ENCODE measurements around the gene S100A3. TPM values are rescaled to one million over a fixed set of nuclear protein-coding genes. Genes with fewer than 3 reads are reported as not detected.
"Not testable (repeated sequence)": the region's sequence is repeated elsewhere in the genome, so short reads cannot be mapped to it uniquely, and the experiment has no call there.

S100A3 gene, protein sequence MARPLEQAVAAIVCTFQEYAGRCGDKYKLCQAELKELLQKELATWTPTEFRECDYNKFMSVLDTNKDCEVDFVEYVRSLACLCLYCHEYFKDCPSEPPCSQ
- total RNA-seq = 10.2 and 27.6 TPM in 2 replicates

DNA sequence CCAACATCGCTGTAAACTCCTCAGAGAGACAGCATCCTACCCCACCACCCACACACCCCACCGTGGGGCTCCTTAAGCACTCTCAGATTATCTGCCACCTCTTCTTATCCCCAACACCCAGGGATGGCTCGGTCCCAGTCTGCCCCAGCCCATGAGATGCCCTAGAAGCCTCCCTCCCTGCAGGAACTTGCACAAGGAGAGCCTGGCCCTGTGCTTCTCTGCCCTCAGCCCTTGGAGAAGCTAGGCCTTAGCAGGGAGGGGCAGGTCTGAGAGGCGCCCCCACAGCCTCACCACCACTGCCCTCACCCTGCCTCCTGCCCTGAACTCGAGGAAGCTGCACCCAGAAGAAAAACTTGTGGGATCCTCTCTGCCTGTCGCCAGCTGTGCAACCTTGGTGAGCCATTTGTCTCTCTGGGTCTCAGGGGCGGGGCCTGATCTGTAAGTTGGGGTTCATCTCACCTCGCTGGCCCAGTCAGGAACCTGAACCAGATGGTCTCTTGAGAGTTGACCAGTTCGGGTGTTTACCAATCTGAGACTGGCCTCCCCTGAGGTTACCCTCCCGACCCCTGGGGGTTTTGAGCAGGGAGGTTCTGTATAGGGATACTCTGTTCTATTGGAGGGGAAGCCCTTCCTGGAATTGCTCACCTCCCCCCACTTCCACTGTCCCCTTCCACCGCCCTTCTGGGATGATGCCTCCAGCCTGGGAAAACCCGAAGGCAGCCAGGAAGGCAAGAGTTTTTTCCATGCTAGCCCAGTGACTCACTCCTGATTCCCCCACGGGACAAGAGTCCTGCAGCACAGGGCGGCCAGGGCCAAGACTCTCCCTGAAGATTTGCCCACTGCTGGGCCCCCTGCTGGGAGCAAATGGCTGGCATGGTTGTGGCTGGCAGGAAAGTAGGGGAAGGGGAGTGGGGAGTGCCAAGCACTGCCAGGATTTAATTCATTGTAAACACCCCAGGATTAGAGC is at the start of gene S100A3:
Gene S100A3, minus strand, starts transcription at position 537 of the 967 bp plus-strand sequence. CDS start 773 bp downstream, outside the sequence.
- TF ChIP-seq, protein P1, sequence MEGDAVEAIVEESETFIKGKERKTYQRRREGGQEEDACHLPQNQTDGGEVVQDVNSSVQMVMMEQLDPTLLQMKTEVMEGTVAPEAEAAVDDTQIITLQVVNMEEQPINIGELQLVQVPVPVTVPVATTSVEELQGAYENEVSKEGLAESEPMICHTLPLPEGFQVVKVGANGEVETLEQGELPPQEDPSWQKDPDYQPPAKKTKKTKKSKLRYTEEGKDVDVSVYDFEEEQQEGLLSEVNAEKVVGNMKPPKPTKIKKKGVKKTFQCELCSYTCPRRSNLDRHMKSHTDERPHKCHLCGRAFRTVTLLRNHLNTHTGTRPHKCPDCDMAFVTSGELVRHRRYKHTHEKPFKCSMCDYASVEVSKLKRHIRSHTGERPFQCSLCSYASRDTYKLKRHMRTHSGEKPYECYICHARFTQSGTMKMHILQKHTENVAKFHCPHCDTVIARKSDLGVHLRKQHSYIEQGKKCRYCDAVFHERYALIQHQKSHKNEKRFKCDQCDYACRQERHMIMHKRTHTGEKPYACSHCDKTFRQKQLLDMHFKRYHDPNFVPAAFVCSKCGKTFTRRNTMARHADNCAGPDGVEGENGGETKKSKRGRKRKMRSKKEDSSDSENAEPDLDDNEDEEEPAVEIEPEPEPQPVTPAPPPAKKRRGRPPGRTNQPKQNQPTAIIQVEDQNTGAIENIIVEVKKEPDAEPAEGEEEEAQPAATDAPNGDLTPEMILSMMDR (conservative IDR thresholded peaks at IDR 0.05; ENCODE audit: low read depth, low read length) = peak; percentile 58
- H3K4me3 ChIP-seq (ENCODE audit: low read depth, low read length) = no peak within 1 kb of the TSS
- peak; percentile 82 for DNase-seq (ENCODE audit: low read depth)

DNA sequence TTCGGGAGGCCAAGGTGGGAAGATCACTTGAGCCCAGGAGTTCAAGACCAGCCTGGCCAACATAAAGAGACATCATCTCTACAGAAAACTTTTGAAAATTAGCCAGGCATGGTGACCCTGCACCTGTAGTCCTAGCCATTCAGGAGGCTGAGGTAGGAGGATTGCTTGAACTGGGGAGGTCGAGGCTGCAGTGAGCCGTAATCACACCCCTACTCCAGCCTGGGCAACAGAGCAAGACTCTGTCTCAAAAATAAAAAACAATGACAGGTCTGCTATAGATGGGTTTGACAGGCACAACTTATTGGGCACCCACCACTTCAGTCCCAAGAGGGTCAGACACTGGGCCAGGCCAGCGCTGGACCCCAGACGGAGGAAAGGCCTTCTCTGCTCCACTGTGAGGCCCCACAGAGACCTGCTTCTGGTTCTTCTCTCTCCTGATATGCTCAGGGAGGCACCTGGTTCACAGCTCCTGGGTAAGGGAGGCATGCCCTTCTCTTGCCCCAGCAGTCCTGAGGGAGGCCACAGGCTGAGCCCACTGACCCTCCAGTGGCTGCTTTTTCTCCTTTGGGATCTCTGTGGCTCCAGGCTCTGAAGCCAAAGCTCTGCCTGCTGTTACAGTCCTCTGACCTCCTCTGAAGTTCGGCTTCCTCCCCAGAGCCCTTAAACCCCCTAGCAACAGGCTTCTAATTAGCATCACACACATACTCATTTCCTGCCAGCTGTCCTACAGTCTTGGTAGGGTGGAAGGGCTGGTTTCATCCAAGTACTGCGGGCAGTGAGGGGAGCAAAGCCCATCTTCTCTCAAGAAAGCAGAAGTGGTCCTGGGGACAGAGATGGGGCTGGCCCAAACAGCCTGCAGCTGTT is 49.5 kb upstream of the S100A3 start:
- no peak overlapping the region for H3K4me3 ChIP-seq (ENCODE audit: low read depth, low read length)
- TF ChIP-seq, protein P1 (conservative IDR thresholded peaks at IDR 0.05; ENCODE audit: low read depth, low read length) = no peak
- no peak for DNase-seq (ENCODE audit: low read depth)

DNA sequence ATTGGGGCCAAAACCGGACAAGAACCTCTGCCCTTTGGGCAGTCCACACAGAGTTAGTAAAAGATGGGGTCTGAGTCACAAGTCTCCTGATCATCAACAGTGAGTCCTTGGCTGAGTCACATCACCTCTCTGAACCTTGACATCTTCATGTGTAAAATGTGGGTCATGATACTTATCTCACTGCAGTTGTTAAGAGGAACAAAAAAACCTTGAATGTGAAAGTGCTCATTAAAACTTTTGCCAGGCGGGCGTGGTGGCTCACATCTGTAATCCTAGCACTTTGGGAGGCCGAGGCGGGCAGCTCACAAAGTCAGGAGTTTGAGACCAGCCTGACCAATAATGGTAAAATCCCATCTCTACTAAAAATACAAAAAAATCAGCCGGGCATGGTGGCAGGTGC is 48.1 kb upstream of the S100A3 start:
- TF ChIP-seq, protein P1 (conservative IDR thresholded peaks at IDR 0.05; ENCODE audit: low read depth, low read length) = no peak
- H3K4me3 ChIP-seq (ENCODE audit: low read depth, low read length) = no peak overlapping the region
- DNase-seq (ENCODE audit: low read depth) = peak; percentile 64

DNA sequence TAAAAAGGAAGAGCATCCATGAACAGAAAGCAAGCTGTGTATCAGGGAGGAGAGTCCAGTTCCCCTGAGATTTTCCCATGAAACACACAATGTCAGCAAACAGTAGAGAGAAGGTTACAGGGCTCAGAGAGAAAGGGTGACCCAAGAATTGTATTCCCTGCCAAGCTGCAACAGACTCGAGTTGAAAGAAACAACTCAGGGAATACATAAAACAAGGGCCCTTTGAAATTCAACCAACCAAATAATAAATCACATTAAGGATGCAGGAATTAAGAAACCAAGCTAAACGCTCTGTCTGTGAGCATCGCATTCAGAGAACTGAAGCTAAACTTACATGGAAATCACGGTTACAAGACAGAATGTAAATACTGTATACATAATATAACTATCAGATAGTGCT is 43.7 kb upstream of the S100A3 start:
- TF ChIP-seq, protein P1 (conservative IDR thresholded peaks at IDR 0.05; ENCODE audit: low read depth, low read length) = no peak
- H3K4me3 ChIP-seq (ENCODE audit: low read depth, low read length) = no peak overlapping the region
- no peak for DNase-seq (ENCODE audit: low read depth)

DNA sequence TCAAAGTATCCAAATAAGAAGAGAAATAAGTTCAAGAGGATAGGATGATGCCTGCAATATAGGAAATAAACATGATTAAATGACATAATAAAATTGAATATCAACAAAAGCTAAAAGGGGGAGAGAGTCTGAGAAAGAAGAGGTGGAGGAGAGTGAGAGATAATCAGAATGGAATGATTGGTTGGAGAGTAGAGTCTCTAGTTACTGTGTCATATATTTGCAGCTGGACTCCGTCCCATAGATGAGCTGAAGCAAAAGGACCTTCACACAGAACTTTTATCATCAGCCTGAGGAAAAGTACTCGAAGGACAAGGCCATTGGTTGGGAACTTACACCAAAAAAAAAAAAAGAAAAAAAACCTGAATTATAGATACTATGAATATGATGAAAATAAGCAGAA is 39.4 kb upstream of the S100A3 start:
- TF ChIP-seq, protein P1 (conservative IDR thresholded peaks at IDR 0.05; ENCODE audit: low read depth, low read length) = no peak
- no peak for DNase-seq (ENCODE audit: low read depth)
- H3K4me3 ChIP-seq (ENCODE audit: low read depth, low read length) = no peak overlapping the region

DNA sequence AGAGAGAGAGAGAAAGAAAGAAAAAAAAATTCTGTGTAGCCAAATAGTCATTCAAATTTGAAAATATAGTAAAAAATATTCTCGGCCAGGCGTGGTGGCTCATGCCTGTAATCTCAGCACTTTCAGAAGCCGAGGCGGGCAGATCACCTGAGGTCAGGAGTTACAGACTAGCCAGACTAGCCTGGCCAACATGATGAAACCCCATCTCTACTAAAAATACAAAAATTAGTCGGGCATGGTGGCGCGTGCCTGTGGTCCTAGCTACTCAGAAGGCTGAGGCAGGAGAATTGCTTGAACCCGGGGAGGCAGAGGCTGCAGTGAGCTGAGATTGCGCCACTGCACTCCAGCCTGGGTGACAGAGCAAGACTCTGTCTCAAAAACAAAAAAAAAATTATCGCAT is 39.0 kb upstream of the S100A3 start:
- DNase-seq (ENCODE audit: low read depth); H3K4me3 ChIP-seq (ENCODE audit: low read depth, low read length): not testable (repeated sequence)

DNA sequence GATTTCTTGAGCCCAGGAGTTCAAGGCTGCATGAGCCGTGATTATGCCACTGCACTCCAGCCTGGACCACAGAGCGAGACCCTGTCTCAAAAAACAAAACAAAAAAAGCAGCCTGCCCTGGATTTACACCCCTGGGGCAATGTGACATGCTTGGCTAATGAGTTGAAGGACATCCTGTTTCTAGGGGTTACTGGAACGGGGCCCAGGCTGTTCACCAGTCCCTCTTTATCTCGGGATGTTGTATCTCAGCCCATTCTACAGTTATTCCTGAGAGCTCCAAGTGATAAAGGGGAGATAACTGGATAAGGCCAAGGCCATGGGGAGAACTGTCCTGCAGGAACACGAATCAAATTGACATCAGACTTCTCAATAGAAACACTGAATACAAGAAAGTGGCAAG is 38.3 kb upstream of the S100A3 start:
- no peak overlapping the region for H3K4me3 ChIP-seq (ENCODE audit: low read depth, low read length)
- TF ChIP-seq, protein P1 (conservative IDR thresholded peaks at IDR 0.05; ENCODE audit: low read depth, low read length) = no peak
- DNase-seq (ENCODE audit: low read depth) = no peak
